SK-N-SH treated with all-trans-retinoic acid at 6 μM for 48 hours (cell line): ENCODE results near the gene DOCK2.

Experiments
- ARNTL ChIP-seq: fragments of 450-650 bp; formaldehyde crosslinking; IDR thresholded peaks from 2 replicates; pipeline ENCODE4 v1.5.0; 2020; ENCODE audit warnings: low read depth, mild to moderate bottlenecking, moderate library complexity, borderline replicate concordance
- BACH2 ChIP-seq: fragments of 250-450 bp; sonication (Bioruptor Pico); IDR thresholded peaks from 2 replicates; pipeline ENCODE4 v1.9.0; 2021; ENCODE audit warnings: mild to moderate bottlenecking, borderline replicate concordance
- CREB5 ChIP-seq: fragments of 250-450 bp; sonication (Bioruptor Pico); IDR thresholded peaks from 2 replicates; pipeline ENCODE4 v1.5.1; 2020; ENCODE audit warnings: low read depth, mild to moderate bottlenecking, moderate library complexity
- GLIS3 ChIP-seq: fragments of 250-450 bp; sonication (Bioruptor Pico); IDR thresholded peaks from 2 replicates; pipeline ENCODE4 v1.5.0; 2020; ENCODE audit warnings: mild to moderate bottlenecking, moderate library complexity
- PPARA ChIP-seq: fragments of 250-450 bp; sonication (Bioruptor Pico); IDR thresholded peaks from 2 replicates; pipeline ENCODE4 v1.5.0; 2020; ENCODE audit warnings: mild to moderate bottlenecking, borderline replicate concordance
- RARB ChIP-seq: fragments of 250-450 bp; sonication (Bioruptor Pico); IDR thresholded peaks from 2 replicates; pipeline ENCODE4 v1.8.0; 2021; ENCODE audit warnings: mild to moderate bottlenecking, moderate library complexity
- TCF4 ChIP-seq: fragments of 250-450 bp; sonication (Bioruptor Pico); IDR thresholded peaks from 2 replicates; pipeline ENCODE4 v1.8.0; 2021; ENCODE audit warnings: mild to moderate bottlenecking, moderate library complexity, borderline replicate concordance
- TOX ChIP-seq: fragments of 250-450 bp; sonication (Bioruptor Pico); IDR thresholded peaks from 2 replicates; pipeline ENCODE4 v1.8.0; 2021; ENCODE audit warnings: mild to moderate bottlenecking, moderate library complexity, borderline replicate concordance
- ZFP30 ChIP-seq: fragments of 450-650 bp; formaldehyde crosslinking; IDR thresholded peaks from 2 replicates; pipeline ENCODE4 v1.5.0; 2022; ENCODE audit warnings: mild to moderate bottlenecking, moderate library complexity
- TF ChIP-seq, protein P1 (sequence below): fragments of 250-450 bp; sonication (Bioruptor Pico); IDR thresholded peaks from 2 replicates; pipeline ENCODE4 v1.8.0; 2020; ENCODE audit warnings: mild to moderate bottlenecking, moderate library complexity, borderline replicate concordance
- TF ChIP-seq, protein P2 (sequence below): fragments of 250-450 bp; sonication (Bioruptor Pico); IDR thresholded peaks from 2 replicates; pipeline ENCODE4 v1.5.0; 2020; ENCODE audit warnings: mild to moderate bottlenecking, moderate library complexity

GRCh38 chr5:169934990-169935389 lies 297.9 kb downstream of the DOCK2 start:
- TF ChIP-seq ARNTL (CRISPR knock-in tag), result no peak
- no peak for TF ChIP-seq ZFP30 (CRISPR knock-in tag)
- TF ChIP-seq, protein P1, sequence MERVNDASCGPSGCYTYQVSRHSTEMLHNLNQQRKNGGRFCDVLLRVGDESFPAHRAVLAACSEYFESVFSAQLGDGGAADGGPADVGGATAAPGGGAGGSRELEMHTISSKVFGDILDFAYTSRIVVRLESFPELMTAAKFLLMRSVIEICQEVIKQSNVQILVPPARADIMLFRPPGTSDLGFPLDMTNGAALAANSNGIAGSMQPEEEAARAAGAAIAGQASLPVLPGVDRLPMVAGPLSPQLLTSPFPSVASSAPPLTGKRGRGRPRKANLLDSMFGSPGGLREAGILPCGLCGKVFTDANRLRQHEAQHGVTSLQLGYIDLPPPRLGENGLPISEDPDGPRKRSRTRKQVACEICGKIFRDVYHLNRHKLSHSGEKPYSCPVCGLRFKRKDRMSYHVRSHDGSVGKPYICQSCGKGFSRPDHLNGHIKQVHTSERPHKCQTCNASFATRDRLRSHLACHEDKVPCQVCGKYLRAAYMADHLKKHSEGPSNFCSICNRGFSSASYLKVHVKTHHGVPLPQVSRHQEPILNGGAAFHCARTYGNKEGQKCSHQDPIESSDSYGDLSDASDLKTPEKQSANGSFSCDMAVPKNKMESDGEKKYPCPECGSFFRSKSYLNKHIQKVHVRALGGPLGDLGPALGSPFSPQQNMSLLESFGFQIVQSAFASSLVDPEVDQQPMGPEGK (CRISPR knock-in tag), result no peak
- TF ChIP-seq TOX (CRISPR knock-in tag), result no peak
- TF ChIP-seq BACH2 (CRISPR knock-in tag), result no peak
- no peak for TF ChIP-seq PPARA (CRISPR knock-in tag)
- TF ChIP-seq RARB (CRISPR knock-in tag), result no peak
- no peak for TF ChIP-seq CREB5 (CRISPR knock-in tag)
- TF ChIP-seq TCF4 (CRISPR knock-in tag), result no peak
- TF ChIP-seq GLIS3 (CRISPR knock-in tag), result no peak
- TF ChIP-seq, protein P2, sequence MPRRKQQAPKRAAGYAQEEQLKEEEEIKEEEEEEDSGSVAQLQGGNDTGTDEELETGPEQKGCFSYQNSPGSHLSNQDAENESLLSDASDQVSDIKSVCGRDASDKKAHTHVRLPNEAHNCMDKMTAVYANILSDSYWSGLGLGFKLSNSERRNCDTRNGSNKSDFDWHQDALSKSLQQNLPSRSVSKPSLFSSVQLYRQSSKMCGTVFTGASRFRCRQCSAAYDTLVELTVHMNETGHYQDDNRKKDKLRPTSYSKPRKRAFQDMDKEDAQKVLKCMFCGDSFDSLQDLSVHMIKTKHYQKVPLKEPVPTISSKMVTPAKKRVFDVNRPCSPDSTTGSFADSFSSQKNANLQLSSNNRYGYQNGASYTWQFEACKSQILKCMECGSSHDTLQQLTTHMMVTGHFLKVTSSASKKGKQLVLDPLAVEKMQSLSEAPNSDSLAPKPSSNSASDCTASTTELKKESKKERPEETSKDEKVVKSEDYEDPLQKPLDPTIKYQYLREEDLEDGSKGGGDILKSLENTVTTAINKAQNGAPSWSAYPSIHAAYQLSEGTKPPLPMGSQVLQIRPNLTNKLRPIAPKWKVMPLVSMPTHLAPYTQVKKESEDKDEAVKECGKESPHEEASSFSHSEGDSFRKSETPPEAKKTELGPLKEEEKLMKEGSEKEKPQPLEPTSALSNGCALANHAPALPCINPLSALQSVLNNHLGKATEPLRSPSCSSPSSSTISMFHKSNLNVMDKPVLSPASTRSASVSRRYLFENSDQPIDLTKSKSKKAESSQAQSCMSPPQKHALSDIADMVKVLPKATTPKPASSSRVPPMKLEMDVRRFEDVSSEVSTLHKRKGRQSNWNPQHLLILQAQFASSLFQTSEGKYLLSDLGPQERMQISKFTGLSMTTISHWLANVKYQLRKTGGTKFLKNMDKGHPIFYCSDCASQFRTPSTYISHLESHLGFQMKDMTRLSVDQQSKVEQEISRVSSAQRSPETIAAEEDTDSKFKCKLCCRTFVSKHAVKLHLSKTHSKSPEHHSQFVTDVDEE (CRISPR knock-in tag), result no peak
